ENCODE results near the gene BLCAP.
"Not testable (repeated sequence)": the region's sequence is repeated elsewhere in the genome, so short reads cannot be mapped to it uniquely, and the experiment has no call there.

Gene BLCAP

GRCh38 chr20:37492096-37492625 is 35.5 kb downstream of the BLCAP start:
- Histone ChIP-seq H4K91ac (ENCODE audit: low read length) (no peak overlapping the region), H3K4me3 (ENCODE audit: insufficient read depth in 1 of 2, low read depth in 1 of 2, low read length in 2 of 2) (no peak overlapping the region), H2BK15ac (ENCODE audit: low read depth, poor library complexity, severe bottlenecking) (no peak overlapping the region), H3K14ac (ENCODE audit: low read length in 2 of 2) (no peak overlapping the region), H3K4me2 (ENCODE audit: low read length, poor library complexity, severe bottlenecking) (no peak overlapping the region), H4K8ac (ENCODE audit: low read length) (no peak overlapping the region), H3K18ac (ENCODE audit: low read depth in 1 of 2, low read length in 2 of 2) (no peak overlapping the region), H3K27ac (ENCODE audit: low read length, poor library complexity, severe bottlenecking) (no peak overlapping the region), H2AFZ (ENCODE audit: low read depth, low read length) (no peak overlapping the region), H3K23ac (ENCODE audit: low read length in 2 of 2) (no peak overlapping the region), H3K36me3 (ENCODE audit: control insufficient read depth in 1 of 2, insufficient read depth in 2 of 2, low read depth in 1 of 2, low read length in 2 of 2) (peaks cover 6 to 12% of the 10 kb centered on the region in 2 experiments), H3K79me1 (replicated peaks; ENCODE audit: low read length, poor library complexity, severe bottlenecking) (no peaks in the 10 kb centered on the region), H3K4ac (ENCODE audit: low read depth in 1 of 2, low read length in 2 of 2) (no peak overlapping the region), H2BK12ac (ENCODE audit: low read length in 2 of 2) (no peak overlapping the region), H3K9me3 (ENCODE audit: control insufficient read depth, low read length) (no peaks in the 10 kb centered on the region), H2BK5ac (ENCODE audit: low read depth, low read length, poor library complexity, severe bottlenecking) (no peak overlapping the region), H3K27me3 (ENCODE audit: control insufficient read depth in 1 of 2, insufficient read depth in 1 of 2, low read length in 2 of 2) (peaks cover 2 to 4% of the 10 kb centered on the region in 2 experiments), H3K4me1 (ENCODE audit: control insufficient read depth, insufficient read depth, low read depth, low read length) (no peaks in the 10 kb centered on the region), H2BK120ac (ENCODE audit: low read depth, low read length) (no peak overlapping the region), H2AK5ac (ENCODE audit: low read length, severe bottlenecking) (no peak overlapping the region), H3K9ac (ENCODE audit: low read length) (no peak overlapping the region)
- DNase-seq = no peak
- WGBS = 85% methylated on average over 5 of the region's 6 CpGs

GRCh38 chr20:37490663-37491350 is 36.9 kb downstream of the BLCAP start:
- Histone ChIP-seq H2BK5ac (ENCODE audit: low read depth, low read length, poor library complexity, severe bottlenecking) (no peak overlapping the region), H4K8ac (ENCODE audit: low read length) (no peak overlapping the region), H3K79me1 (replicated peaks; ENCODE audit: low read length, poor library complexity, severe bottlenecking) (no peaks in the 10 kb centered on the region), H4K91ac (ENCODE audit: low read length) (no peak overlapping the region), H3K14ac (ENCODE audit: low read length in 2 of 2) (no peak overlapping the region), H3K9me3 (ENCODE audit: control insufficient read depth, low read length) (no peaks in the 10 kb centered on the region), H2AFZ (ENCODE audit: low read depth, low read length) (no peak overlapping the region), H3K23ac (ENCODE audit: low read length in 2 of 2) (no peak overlapping the region), H3K27ac (ENCODE audit: low read length, poor library complexity, severe bottlenecking) (no peak overlapping the region), H3K9ac (ENCODE audit: low read length) (no peak overlapping the region), H3K4ac (ENCODE audit: low read depth in 1 of 2, low read length in 2 of 2) (no peak overlapping the region), H3K4me2 (ENCODE audit: low read length, poor library complexity, severe bottlenecking) (no peak overlapping the region), H2BK120ac (ENCODE audit: low read depth, low read length) (no peak overlapping the region), H3K4me1 (ENCODE audit: control insufficient read depth, insufficient read depth, low read depth, low read length) (no peaks in the 10 kb centered on the region), H2BK12ac (ENCODE audit: low read length in 2 of 2) (no peak overlapping the region), H2BK15ac (ENCODE audit: low read depth, poor library complexity, severe bottlenecking) (no peak overlapping the region), H3K27me3 (ENCODE audit: control insufficient read depth in 1 of 2, insufficient read depth in 1 of 2, low read length in 2 of 2) (peaks cover 6 to 13% of the 10 kb centered on the region in 2 experiments), H3K18ac (ENCODE audit: low read depth in 1 of 2, low read length in 2 of 2) (no peak overlapping the region), H2AK5ac (ENCODE audit: low read length, severe bottlenecking) (no peak overlapping the region), H3K36me3 (ENCODE audit: control insufficient read depth in 1 of 2, insufficient read depth in 2 of 2, low read depth in 1 of 2, low read length in 2 of 2) (peaks cover 6 to 12% of the 10 kb centered on the region in 2 experiments), H3K4me3 (ENCODE audit: insufficient read depth in 1 of 2, low read depth in 1 of 2, low read length in 2 of 2) (no peak overlapping the region)
- WGBS = 87% methylated on average over 7 of the region's 7 CpGs
- no peak for DNase-seq

- 100% methylated on average over 1 of the region's 1 CpG for WGBS
- H3K4me1 ChIP-seq (ENCODE audit: control insufficient read depth, insufficient read depth, low read depth, low read length); H3K4me2 ChIP-seq (ENCODE audit: low read length, poor library complexity, severe bottlenecking); H4K8ac ChIP-seq (ENCODE audit: low read length); H3K27ac ChIP-seq (ENCODE audit: low read length, poor library complexity, severe bottlenecking); H2BK5ac ChIP-seq (ENCODE audit: low read depth, low read length, poor library complexity, severe bottlenecking); H2AFZ ChIP-seq (ENCODE audit: low read depth, low read length); H2BK12ac ChIP-seq (ENCODE audit: low read length in 2 of 2); H3K79me1 ChIP-seq (replicated peaks; ENCODE audit: low read length, poor library complexity, severe bottlenecking); H3K4me3 ChIP-seq (ENCODE audit: insufficient read depth in 1 of 2, low read depth in 1 of 2, low read length in 2 of 2); H3K36me3 ChIP-seq (ENCODE audit: control insufficient read depth in 1 of 2, insufficient read depth in 2 of 2, low read depth in 1 of 2, low read length in 2 of 2); H3K14ac ChIP-seq (ENCODE audit: low read length in 2 of 2); H2BK15ac ChIP-seq (ENCODE audit: low read depth, poor library complexity, severe bottlenecking); DNase-seq; H3K9me3 ChIP-seq (ENCODE audit: control insufficient read depth, low read length); H3K23ac ChIP-seq (ENCODE audit: low read length in 2 of 2); H3K18ac ChIP-seq (ENCODE audit: low read depth in 1 of 2, low read length in 2 of 2); H2AK5ac ChIP-seq (ENCODE audit: low read length, severe bottlenecking); H4K91ac ChIP-seq (ENCODE audit: low read length); H3K9ac ChIP-seq (ENCODE audit: low read length); H2BK120ac ChIP-seq (ENCODE audit: low read depth, low read length); H3K4ac ChIP-seq (ENCODE audit: low read depth in 1 of 2, low read length in 2 of 2): not testable (repeated sequence)
- H3K27me3 ChIP-seq (ENCODE audit: control insufficient read depth in 1 of 2, insufficient read depth in 1 of 2, low read length in 2 of 2) = peaks cover 22 to 32% of the 10 kb centered on the region in 2 experiments
Observed at GRCh38 chr20:37486209-37486608, 41.5 kb downstream of the BLCAP start.

- Histone ChIP-seq H2BK15ac (ENCODE audit: low read depth, poor library complexity, severe bottlenecking) (no peak overlapping the region), H3K9ac (ENCODE audit: low read length) (no peak overlapping the region), H3K9me3 (ENCODE audit: control insufficient read depth, low read length) (peaks cover 3% of the 10 kb centered on the region), H3K23ac (ENCODE audit: low read length in 2 of 2) (no peak overlapping the region), H3K4me1 (ENCODE audit: control insufficient read depth, insufficient read depth, low read depth, low read length) (no peaks in the 10 kb centered on the region), H3K4me2 (ENCODE audit: low read length, poor library complexity, severe bottlenecking) (no peak overlapping the region), H2BK5ac (ENCODE audit: low read depth, low read length, poor library complexity, severe bottlenecking) (no peak overlapping the region), H3K18ac (ENCODE audit: low read depth in 1 of 2, low read length in 2 of 2) (no peak overlapping the region), H3K4me3 (ENCODE audit: insufficient read depth in 1 of 2, low read depth in 1 of 2, low read length in 2 of 2) (no peak overlapping the region), H3K79me1 (replicated peaks; ENCODE audit: low read length, poor library complexity, severe bottlenecking) (no peaks in the 10 kb centered on the region), H2BK12ac (ENCODE audit: low read length in 2 of 2) (no peak overlapping the region), H4K91ac (ENCODE audit: low read length) (no peak overlapping the region), H2BK120ac (ENCODE audit: low read depth, low read length) (no peak overlapping the region), H3K27ac (ENCODE audit: low read length, poor library complexity, severe bottlenecking) (no peak overlapping the region), H2AFZ (ENCODE audit: low read depth, low read length) (no peak overlapping the region), H3K36me3 (ENCODE audit: control insufficient read depth in 1 of 2, insufficient read depth in 2 of 2, low read depth in 1 of 2, low read length in 2 of 2) (no peaks in the 10 kb centered on the region), H4K8ac (ENCODE audit: low read length) (no peak overlapping the region), H2AK5ac (ENCODE audit: low read length, severe bottlenecking) (no peak overlapping the region), H3K4ac (ENCODE audit: low read depth in 1 of 2, low read length in 2 of 2) (no peak overlapping the region), H3K27me3 (ENCODE audit: control insufficient read depth in 1 of 2, insufficient read depth in 1 of 2, low read length in 2 of 2) (peaks cover 38 to 40% of the 10 kb centered on the region in 2 experiments), H3K14ac (ENCODE audit: low read length in 2 of 2) (no peak overlapping the region)
- no peak for DNase-seq
- 81% methylated on average over 2 of the region's 3 CpGs for WGBS
Observed at GRCh38 chr20:37484331-37484730, 43.3 kb downstream of the BLCAP start.
